Thyroid gland (tissue), 4 donors: ENCODE results near the gene SLC43A3. TPM values are rescaled to one million over a fixed set of nuclear protein-coding genes. Genes with fewer than 3 reads are reported as not detected.

ENCODE experiments used
- DNase-seq, 2 donors: peaks; one replicate each; pipeline ENCODE4 v3.0.0-alpha.2; 2019
- H3K27ac ChIP-seq, 3 donors: fragments of 200-600 bp; sonication (generic); 1 replicate in 2 of 3; 2 replicates in 1 of 3; pipeline ENCODE4 v1.5.1; 2016 to 2019; ENCODE audit warnings: mild to moderate bottlenecking in 1 of 3, moderate library complexity in 1 of 3
- H3K27me3 ChIP-seq: fragments of 200-600 bp; sonication (generic); one replicate; pipeline ENCODE4 v1.5.1; 2019
- H3K36me3 ChIP-seq, 2 donors: fragments of 200-600 bp; sonication (generic); one replicate each; pipeline ENCODE4 v1.5.1; 2016 to 2019
- H3K4me1 ChIP-seq, 2 donors: fragments of 200-600 bp; sonication (generic); one replicate each; pipeline ENCODE4 v1.5.1; 2017 to 2019
- H3K4me3 ChIP-seq, 3 donors: fragments of 200-600 bp; sonication (generic); replicated peaks in 1 of 3; 1 replicate in 2 of 3; 2 replicates in 1 of 3; pipeline ENCODE4 v1.5.1; 2016; ENCODE audit warnings: mild to moderate bottlenecking in 1 of 3
- H3K9me3 ChIP-seq: fragments of 200-600 bp; sonication (generic); one replicate; pipeline ENCODE4 v1.5.1; 2017
- CTCF ChIP-seq, 6 experiments: fragments of 200-600 bp in 3 of 6; fragments of 450-650 bp in 3 of 6; sonication (generic) in 3 of 6; IDR thresholded peaks; one replicate each; pipeline ENCODE4 v1.5.1; 2016 to 2019; ENCODE audit warnings: antibody characterized with exemption in 6 of 6, mild to moderate bottlenecking in 2 of 6, inconsistent platforms in 1 of 6, moderate library complexity in 1 of 6
- POLR2A ChIP-seq, 2 donors: fragments of 450-650 bp; IDR thresholded peaks; one replicate each; pipeline ENCODE4 v1.6.1; 2017; ENCODE audit warnings: antibody characterized with exemption in 2 of 2, mild to moderate bottlenecking in 2 of 2, moderate library complexity in 1 of 2
- WGBS, 2 donors: methylation state at CpG; one replicate each; pipeline ENCODE4 v1.1.5; 2017; 5-methylcytosine and 5-hydroxymethylcytosine counted together
- intact Hi-C: fragments of 100-400 bp; cut with DNase I; formaldehyde crosslinking; loops from one replicate; pipeline ENCODE4 v1.15.1; 2023
- total RNA-seq, 4 donors: library from RNA; depleted of rRNA; stranded (reverse); fragments of >200 nt; gene quantifications; one replicate each; pipeline ENCODE4 v1.2.3, GENCODE V29; 2016

SLC43A3 gene
- total RNA-seq, 4 donors from 2014 or later, result 124 to 321 (median 218) TPM

GRCh38 chr11:57380975-57381374 is 45.9 kb downstream of the SLC43A3 start, which contains the start of gene PRG3:
PRG3 (minus strand) TSS chr11:57381150; CDS start chr11:57380708, 442 bp downstream.
- no peak for DNase-seq
- Histone ChIP-seq H3K27me3 (no peaks in the 10 kb centered on the region), H3K9me3 (no peaks in the 10 kb centered on the region), H3K36me3 (no peaks in the 10 kb centered on the region), H3K4me3 (no peak within 1 kb of the TSS), H3K4me1 (no peaks in the 10 kb centered on the region), H3K27ac (no peak within 1 kb of the TSS)
- WGBS, 2 donors, result 76 to 89% methylated on average over 2 of the region's 2 CpGs
- no peak for TF ChIP-seq POLR2A (IDR thresholded peaks at IDR 0.05)
- no peak for TF ChIP-seq CTCF (IDR thresholded peaks at IDR 0.05)
- intact Hi-C loops, result no loop called here

- H3K9me3 ChIP-seq, result no peaks in the 10 kb centered on the region
- TF ChIP-seq CTCF (IDR thresholded peaks at IDR 0.05), result no peak
- no peak for TF ChIP-seq POLR2A (IDR thresholded peaks at IDR 0.05)
- H3K27ac ChIP-seq, result no peak overlapping the region
- WGBS, 2 donors, result 27 to 30% methylated on average over 9 to 10 of the region's 10 CpGs
- no peaks in the 10 kb centered on the region for H3K36me3 ChIP-seq
- DNase-seq, result peak; percentile 12 to 43
- no peak overlapping the region for H3K4me3 ChIP-seq
- no peaks in the 10 kb centered on the region for H3K4me1 ChIP-seq
- intact Hi-C loops, result no loop called here
- no peaks in the 10 kb centered on the region for H3K27me3 ChIP-seq
These were observed 47.2 kb downstream of the SLC43A3 start for GRCh38 chr11:57379732-57380131.

- Histone ChIP-seq H3K4me3 (no peak overlapping the region), H3K9me3 (no peaks in the 10 kb centered on the region), H3K27me3 (no peaks in the 10 kb centered on the region), H3K36me3 (no peaks in the 10 kb centered on the region), H3K4me1 (no peaks in the 10 kb centered on the region), H3K27ac (no peak overlapping the region)
- intact Hi-C loops, result no loop called here
- TF ChIP-seq POLR2A (IDR thresholded peaks at IDR 0.05) (no peak), CTCF (IDR thresholded peaks at IDR 0.05) (no peak)
- DNase-seq, result no peak
These were observed 48.7 kb downstream of the SLC43A3 start for GRCh38 chr11:57378186-57378585.

GRCh38 chr11:57377107-57377506 is 49.8 kb downstream of the SLC43A3 start:
- Histone ChIP-seq H3K36me3 (no peaks in the 10 kb centered on the region), H3K4me1 (no peaks in the 10 kb centered on the region), H3K27ac (no peak overlapping the region), H3K27me3 (no peaks in the 10 kb centered on the region), H3K4me3 (no peak overlapping the region), H3K9me3 (no peaks in the 10 kb centered on the region)
- intact Hi-C loops, result no loop called here
- WGBS, 2 donors, result 74 to 82% methylated on average over 5 of the region's 5 CpGs
- no peak for DNase-seq
- no peak for TF ChIP-seq CTCF (IDR thresholded peaks at IDR 0.05)

- Histone ChIP-seq H3K4me3 (no peak overlapping the region), H3K36me3 (no peaks in the 10 kb centered on the region), H3K27ac (no peak overlapping the region), H3K27me3 (no peaks in the 10 kb centered on the region), H3K4me1 (no peaks in the 10 kb centered on the region), H3K9me3 (no peaks in the 10 kb centered on the region)
- no peak for DNase-seq
- WGBS, 2 donors, result 75 to 77% methylated on average over 20 to 26 of the region's 26 CpGs
- TF ChIP-seq POLR2A (IDR thresholded peaks at IDR 0.05), result no peak
- TF ChIP-seq CTCF (IDR thresholded peaks at IDR 0.05), result no peak
- intact Hi-C loops, result no loop called here
These were observed 50.5 kb downstream of the SLC43A3 start for GRCh38 chr11:57376095-57377090.
